Fibroblast of mammary gland (primary cell): ENCODE data around the gene PTPN7.

Experiments
- DNase-seq: peaks from one replicate; pipeline ENCODE4 v3.0.0-alpha.2; 2010; ENCODE audit warnings: low read depth
- H3K4me3 ChIP-seq: 2 replicates; pipeline ENCODE4 v1.5.1; 2011; ENCODE audit warnings: low read depth, mild to moderate bottlenecking, low read length, moderate library complexity; ENCODE audit not compliant: control insufficient read depth
- CTCF ChIP-seq: conservative IDR thresholded peaks from 2 replicates; pipeline ENCODE4 v1.5.1; 2011; ENCODE audit warnings: low read depth, low read length, inconsistent platforms; ENCODE audit not compliant: control insufficient read depth, insufficient read depth

PTPN7 gene

DNA sequence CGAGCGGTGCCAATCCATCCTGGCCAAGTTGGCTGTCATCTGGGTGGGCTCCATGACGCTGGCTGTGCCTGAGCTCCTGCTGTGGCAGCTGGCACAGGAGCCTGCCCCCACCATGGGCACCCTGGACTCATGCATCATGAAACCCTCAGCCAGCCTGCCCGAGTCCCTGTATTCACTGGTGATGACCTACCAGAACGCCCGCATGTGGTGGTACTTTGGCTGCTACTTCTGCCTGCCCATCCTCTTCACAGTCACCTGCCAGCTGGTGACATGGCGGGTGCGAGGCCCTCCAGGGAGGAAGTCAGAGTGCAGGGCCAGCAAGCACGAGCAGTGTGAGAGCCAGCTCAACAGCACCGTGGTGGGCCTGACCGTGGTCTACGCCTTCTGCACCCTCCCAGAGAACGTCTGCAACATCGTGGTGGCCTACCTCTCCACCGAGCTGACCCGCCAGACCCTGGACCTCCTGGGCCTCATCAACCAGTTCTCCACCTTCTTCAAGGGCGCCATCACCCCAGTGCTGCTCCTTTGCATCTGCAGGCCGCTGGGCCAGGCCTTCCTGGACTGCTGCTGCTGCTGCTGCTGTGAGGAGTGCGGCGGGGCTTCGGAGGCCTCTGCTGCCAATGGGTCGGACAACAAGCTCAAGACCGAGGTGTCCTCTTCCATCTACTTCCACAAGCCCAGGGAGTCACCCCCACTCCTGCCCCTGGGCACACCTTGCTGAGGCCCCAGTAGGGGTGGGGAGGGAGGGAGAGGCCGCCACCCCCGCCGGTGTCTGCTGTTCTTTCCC, 32.4 kb downstream of the PTPN7 start:
- no peak for TF ChIP-seq CTCF
- DNase-seq: no peak
- no peak overlapping the region for H3K4me3 ChIP-seq

- no peak for TF ChIP-seq CTCF
- DNase-seq: no peak
- no peak overlapping the region for H3K4me3 ChIP-seq
Observed at GRCh38 chr1:202127061-202127460, 33.3 kb downstream of the PTPN7 start.

DNA sequence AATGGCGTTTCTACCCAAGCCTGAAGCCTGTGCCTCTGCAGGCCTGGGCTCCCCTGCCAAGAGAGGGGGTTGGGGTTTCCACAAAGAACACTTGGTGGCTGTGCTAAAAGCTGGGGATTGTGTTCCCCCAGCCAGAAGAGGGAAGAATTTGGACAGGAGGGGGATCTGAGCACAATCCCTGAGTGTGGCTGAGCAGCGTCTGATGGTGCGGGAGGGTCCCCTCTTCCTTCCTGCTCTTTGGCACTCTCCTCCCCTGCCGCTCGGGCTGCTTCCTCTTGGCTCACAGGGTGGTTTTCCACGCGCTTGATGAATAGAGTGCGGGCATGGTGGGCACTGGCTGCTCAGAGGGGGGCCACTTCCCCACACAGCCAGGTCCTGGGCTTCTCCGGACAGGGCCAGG, 34.0 kb downstream of the PTPN7 start:
- no peak overlapping the region for H3K4me3 ChIP-seq
- no peak for TF ChIP-seq CTCF
- DNase-seq: no peak

- no peak overlapping the region for H3K4me3 ChIP-seq
Observed at GRCh38 chr1:202125611-202126010, 34.8 kb downstream of the PTPN7 start.

GRCh38 chr1:202124142-202124541, 36.3 kb downstream of the PTPN7 start:
- no peak for TF ChIP-seq CTCF
- no peak overlapping the region for H3K4me3 ChIP-seq
- DNase-seq: no peak

More at GRCh38 chr1:202125611-202126010, 34.8 kb downstream of the PTPN7 start:
- no peak for TF ChIP-seq CTCF
- DNase-seq: no peak

GRCh38 chr1:202123336-202123813, 37.0 kb downstream of the PTPN7 start:
- DNase-seq: no peak
- no peak overlapping the region for H3K4me3 ChIP-seq
- TF ChIP-seq CTCF: no peak
